Neural cell (in vitro differentiated cells): Measurements from ENCODE around the gene FGD6. TPM values are rescaled to one million over a fixed set of nuclear protein-coding genes. Genes with fewer than 3 reads are reported as not detected.

Source experiments
- H2AFZ ChIP-seq: fragments of 200-600, 300-800 bp; sonication (generic), shearing (Covaris generic); 2 replicates; pipeline ENCODE4 v1.6.0; 2014; ENCODE audit warnings: low read depth, mild to moderate bottlenecking, antibody characterized with exemption, low read length, moderate library complexity
- H3F3A ChIP-seq: fragments of 200-600 bp; shearing (Covaris generic); 2 replicates; pipeline ENCODE4 v1.6.1; 2016; ENCODE audit warnings: mild to moderate bottlenecking, moderate library complexity, mixed read lengths, antibody characterized with exemption, low read length; ENCODE audit not compliant: insufficient read depth, poor library complexity, severe bottlenecking
- H3K27ac ChIP-seq: fragments of 200-600, 300-800 bp; sonication (generic), shearing (Covaris generic); 2 replicates; pipeline ENCODE4 v1.5.1; 2014; ENCODE audit warnings: mild to moderate bottlenecking, low read length, moderate library complexity
- H3K27me3 ChIP-seq: fragments of 300-800, 200-600 bp; sonication (generic), shearing (Covaris generic); 2 replicates; pipeline ENCODE4 v1.6.0; 2014; ENCODE audit warnings: mild to moderate bottlenecking, low read depth, low read length, moderate library complexity; ENCODE audit not compliant: insufficient read depth
- H3K36me3 ChIP-seq: fragments of 300-800, 200-600 bp; sonication (generic), shearing (Covaris generic); 2 replicates; pipeline ENCODE4 v1.5.1; 2014; ENCODE audit warnings: mild to moderate bottlenecking, antibody characterized with exemption, low read length, moderate library complexity; ENCODE audit not compliant: insufficient read depth
- H3K4me2 ChIP-seq: fragments of 300-800, 200-600 bp; sonication (generic), shearing (Covaris generic); 2 replicates; pipeline ENCODE4 v1.6.0; 2014; ENCODE audit warnings: mild to moderate bottlenecking, low read length
- H3K4me3 ChIP-seq: fragments of 300-800, 200-600 bp; sonication (generic), shearing (Covaris generic); 2 replicates; pipeline ENCODE4 v1.5.1; 2014; ENCODE audit warnings: mild to moderate bottlenecking, low read length, moderate library complexity
- H3K79me2 ChIP-seq: fragments of 200-600 bp; shearing (Covaris generic); replicated peaks from 2 replicates; pipeline ENCODE4 v1.6.0; 2014; ENCODE audit warnings: mild to moderate bottlenecking, low read length, moderate library complexity; ENCODE audit not compliant: insufficient read depth
- H3K9ac ChIP-seq: fragments of 300-800, 200-600 bp; sonication (generic), shearing (Covaris generic); 2 replicates; pipeline ENCODE4 v1.6.1; 2016; ENCODE audit warnings: mild to moderate bottlenecking, low read length, mixed read lengths
- H3K9me2 ChIP-seq: fragments of 200-600 bp; shearing (Covaris generic); 2 replicates; pipeline ENCODE4 v1.6.1; 2016; ENCODE audit warnings: mild to moderate bottlenecking, low read length, mixed read lengths; ENCODE audit not compliant: insufficient read depth
- H3K9me3 ChIP-seq: fragments of 200-600, 300-800 bp; sonication (generic), shearing (Covaris generic); 2 replicates; pipeline ENCODE4 v1.6.1; 2016; ENCODE audit warnings: mild to moderate bottlenecking, mixed run types, low read length, moderate library complexity, mixed read lengths
- H4K20me1 ChIP-seq: fragments of 200-600 bp; shearing (Covaris generic); 2 replicates; pipeline ENCODE4 v1.6.1; 2016; ENCODE audit warnings: mild to moderate bottlenecking, mixed run types; ENCODE audit not compliant: insufficient read depth
- CTCF ChIP-seq: fragments of 450-650 bp; IDR thresholded peaks from 2 replicates; pipeline ENCODE4 v1.5.1; 2014; ENCODE audit warnings: antibody characterized with exemption, mild to moderate bottlenecking, moderate library complexity; ENCODE audit not compliant: poor library complexity, severe bottlenecking
- EP300 ChIP-seq: fragments of 450-650 bp; conservative IDR thresholded peaks from 2 replicates; pipeline ENCODE4 v1.6.1; 2014; ENCODE audit warnings: antibody characterized with exemption, mild to moderate bottlenecking, moderate library complexity; ENCODE audit not compliant: poor library complexity, severe bottlenecking
- MXI1 ChIP-seq: fragments of 450-650 bp; conservative IDR thresholded peaks from 2 replicates; pipeline ENCODE4 v1.6.1; 2014; ENCODE audit warnings: antibody characterized with exemption, mild to moderate bottlenecking; ENCODE audit not compliant: poor library complexity, severe bottlenecking
- POLR2AphosphoS5 ChIP-seq: IDR thresholded peaks from 2 replicates; pipeline ENCODE4 v1.6.1; 2012
- RAD21 ChIP-seq: fragments of 450-650 bp; conservative IDR thresholded peaks from 2 replicates; pipeline ENCODE4 v1.6.1; 2014; ENCODE audit warnings: antibody characterized with exemption, mild to moderate bottlenecking, moderate library complexity
- REST ChIP-seq: IDR thresholded peaks from 2 replicates; pipeline ENCODE4 v1.6.1; 2012; ENCODE audit warnings: borderline replicate concordance
- SMC3 ChIP-seq: fragments of 450-650 bp; conservative IDR thresholded peaks from 2 replicates; pipeline ENCODE4 v1.6.1; 2014; ENCODE audit warnings: antibody characterized with exemption, mild to moderate bottlenecking, moderate library complexity; ENCODE audit not compliant: poor library complexity
- TAF1 ChIP-seq: IDR thresholded peaks from 2 replicates; pipeline ENCODE4 v1.6.1; 2012; ENCODE audit warnings: low read depth
- polyA plus RNA-seq: library from polyadenylated mRNA; depleted of rRNA; stranded (reverse); fragments of >200 nt; gene quantifications from 2 replicates; pipeline ENCODE4 v1.2.3, GENCODE V29; 2014

Gene FGD6
- polyA plus RNA-seq, 1 donor from 2014 or later, result 4.6 TPM

- Histone ChIP-seq H3K36me3 (no peaks in the 10 kb centered on the region), H4K20me1 (no peaks in the 10 kb centered on the region), H3K9me2 (no peaks in the 10 kb centered on the region), H3K27ac (no peak overlapping the region), H2AFZ (no peak overlapping the region), H3K79me2 (no peaks in the 10 kb centered on the region), H3K9ac (no peak overlapping the region), H3F3A (no peaks in the 10 kb centered on the region), H3K9me3 (no peaks in the 10 kb centered on the region), H3K27me3 (no peaks in the 10 kb centered on the region), H3K4me3 (no peak overlapping the region), H3K4me2 (no peak overlapping the region)
- TF ChIP-seq RAD21 (no peak), MXI1 (no peak), REST (no peak), TAF1 (no peak), SMC3 (no peak), CTCF (no peak), POLR2AphosphoS5 (no peak), EP300 (no peak)
Measured at GRCh38 chr12:95136598-95136997, 80.7 kb downstream of the FGD6 start.

- no peaks in the 10 kb centered on the region for H4K20me1 ChIP-seq
Measured at GRCh38 chr12:95134085-95134484, 83.2 kb downstream of the FGD6 start.

More at GRCh38 chr12:95134085-95134484, 83.2 kb downstream of the FGD6 start:
- no peak overlapping the region for H3K9ac ChIP-seq
- no peaks in the 10 kb centered on the region for H3K27me3 ChIP-seq
- no peak overlapping the region for H2AFZ ChIP-seq
- no peaks in the 10 kb centered on the region for H3K9me2 ChIP-seq
- H3K4me3 ChIP-seq, result no peak overlapping the region
- H3K36me3 ChIP-seq, result no peaks in the 10 kb centered on the region
- H3K79me2 ChIP-seq, result no peaks in the 10 kb centered on the region
- no peak for TF ChIP-seq EP300
- TF ChIP-seq MXI1, result no peak
- no peak for TF ChIP-seq SMC3
- TF ChIP-seq TAF1, result no peak
- TF ChIP-seq RAD21, result no peak
- H3F3A ChIP-seq, result no peaks in the 10 kb centered on the region
- H3K27ac ChIP-seq, result no peak overlapping the region
- no peak overlapping the region for H3K4me2 ChIP-seq
- no peaks in the 10 kb centered on the region for H3K9me3 ChIP-seq
